GM19463 (cell line): ENCODE data around the gene VPS26C.
A peak's percentile ranks its signal among the peaks of the same experiment; 100 is the strongest.

ENCODE experiments used
- ATAC-seq: cut with Tn5 transposase; IDR thresholded peaks from one replicate; pipeline ENCODE4 v1.9.1; 2021; ENCODE audit warnings: mild to moderate bottlenecking, moderate library complexity; ENCODE audit not compliant: unreplicated experiment

VPS26C gene

GRCh38 chr21:37266515-37267221, 466 bp downstream of the VPS26C start:
- ATAC-seq: peak; percentile 5

- no peak for ATAC-seq
Measured at GRCh38 chr21:37264808-37265207, 2.3 kb downstream of the VPS26C start.

GRCh38 chr21:37263827-37264600, 3.1 kb downstream of the VPS26C start:
- ATAC-seq: no peak

DNA sequence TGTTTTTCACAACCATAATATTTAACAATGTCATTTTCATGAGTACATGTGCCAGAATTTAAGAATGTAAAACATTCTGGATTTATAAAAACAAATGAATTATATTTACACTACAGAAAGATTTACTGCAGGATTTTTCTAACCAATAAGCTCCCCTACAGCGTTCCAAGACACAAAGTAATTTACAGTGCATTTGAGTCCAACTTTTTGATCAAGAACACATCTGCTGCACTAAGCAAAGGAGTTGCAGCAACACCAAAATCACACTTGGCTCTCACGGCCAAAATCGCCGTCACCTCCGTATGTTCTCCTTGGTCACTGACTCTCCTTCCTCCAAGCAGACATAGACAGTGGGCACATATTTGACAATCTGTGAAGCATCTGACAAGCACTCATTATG, 7.7 kb downstream of the VPS26C start:
- no peak for ATAC-seq

GRCh38 chr21:37257967-37258877, 8.9 kb downstream of the VPS26C start:
- peak; percentile 72 for ATAC-seq

DNA sequence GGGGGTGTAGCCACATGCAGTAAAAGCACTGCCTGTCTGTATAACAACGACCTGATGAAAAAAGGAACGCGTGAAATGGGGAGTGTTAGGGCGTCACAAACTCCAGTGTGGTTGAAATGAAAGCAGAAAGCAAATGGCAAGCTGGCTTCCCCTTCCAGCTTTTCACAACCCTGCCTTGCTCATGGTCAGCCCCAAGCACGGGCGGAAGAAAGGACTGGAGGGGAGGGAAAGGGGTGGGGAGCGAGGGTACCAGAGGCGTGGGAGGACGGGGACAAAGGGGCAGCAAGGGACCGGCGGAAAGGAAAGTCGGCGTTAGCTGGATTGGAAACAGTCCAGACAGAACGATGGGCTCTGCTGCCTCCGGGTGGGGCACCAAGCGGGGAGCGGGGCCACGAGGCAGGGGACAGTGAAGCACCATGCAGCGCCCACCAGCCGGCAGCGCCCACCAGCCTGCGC, 9.6 kb downstream of the VPS26C start:
- ATAC-seq: peak; percentile 30

DNA sequence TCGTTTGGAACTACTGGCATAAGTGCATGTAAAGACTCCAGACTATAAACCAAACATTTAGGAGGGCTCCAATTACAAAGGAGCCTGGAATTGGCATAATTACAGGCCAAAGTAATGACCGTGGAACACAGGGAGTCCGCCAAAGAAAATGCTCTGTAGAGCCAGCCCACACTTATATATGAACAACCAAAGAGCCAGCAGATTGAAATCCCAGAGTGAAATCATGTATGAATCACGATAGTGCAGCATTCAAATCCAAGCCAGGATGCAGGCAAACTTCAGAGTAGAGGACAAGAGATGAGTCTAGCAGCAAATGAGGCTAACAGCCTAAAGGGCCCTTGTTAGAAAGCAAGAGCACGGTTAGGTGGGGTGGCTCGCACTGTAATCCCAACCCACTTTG, 13.1 kb downstream of the VPS26C start:
- ATAC-seq: no peak

DNA sequence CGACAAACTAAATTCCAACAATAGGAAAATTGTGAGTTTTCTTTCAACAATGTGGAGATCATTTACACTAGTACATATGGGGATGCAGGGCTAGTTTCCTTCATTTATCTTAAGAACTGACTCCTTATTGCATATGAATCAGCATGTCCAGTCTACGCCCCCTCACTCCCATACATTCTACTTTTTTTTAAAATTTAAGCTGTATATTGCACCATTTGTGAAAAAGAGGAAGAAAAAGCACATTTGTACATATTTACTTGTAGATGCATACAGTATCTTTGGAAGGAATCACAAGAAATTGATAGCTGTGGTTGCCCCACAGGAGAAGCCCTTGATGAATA, 15.9 kb downstream of the VPS26C start:
- ATAC-seq: no peak

DNA sequence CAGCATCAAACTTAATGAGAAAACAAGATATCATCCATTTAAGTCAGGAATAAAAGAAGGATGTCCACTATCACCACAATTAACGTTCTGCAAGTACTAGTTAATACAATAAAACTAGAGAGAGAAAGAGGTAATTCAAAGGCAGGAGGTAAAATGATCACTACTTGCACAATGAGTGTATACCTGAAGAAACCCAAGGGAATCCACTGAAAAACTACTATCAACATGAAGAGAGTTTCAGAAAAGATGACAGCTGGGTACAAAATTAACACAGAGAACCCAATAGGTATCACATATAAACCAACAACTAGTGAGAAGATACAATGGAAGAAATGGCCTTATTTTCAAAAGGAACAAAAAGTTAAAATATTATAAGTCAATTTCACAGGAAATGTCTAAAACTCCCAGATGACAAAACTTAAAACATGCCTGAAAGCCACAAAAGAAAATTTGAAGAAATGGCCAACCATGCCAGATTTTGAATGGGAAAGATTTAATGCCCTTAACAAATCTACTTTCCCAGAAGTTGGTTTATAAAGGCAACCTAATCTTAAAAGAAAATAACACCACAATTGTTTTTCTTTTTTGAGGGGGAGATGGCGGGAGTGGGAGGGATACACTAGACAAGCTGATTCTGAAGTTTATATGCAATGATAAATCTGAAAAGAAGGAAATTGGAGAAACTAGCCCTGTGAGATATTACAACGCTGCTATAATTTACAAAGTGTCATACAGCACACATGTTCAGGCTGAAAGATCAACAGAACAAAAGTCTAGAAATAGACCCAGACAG, 17.8 kb downstream of the VPS26C start:
- ATAC-seq: no peak

DNA sequence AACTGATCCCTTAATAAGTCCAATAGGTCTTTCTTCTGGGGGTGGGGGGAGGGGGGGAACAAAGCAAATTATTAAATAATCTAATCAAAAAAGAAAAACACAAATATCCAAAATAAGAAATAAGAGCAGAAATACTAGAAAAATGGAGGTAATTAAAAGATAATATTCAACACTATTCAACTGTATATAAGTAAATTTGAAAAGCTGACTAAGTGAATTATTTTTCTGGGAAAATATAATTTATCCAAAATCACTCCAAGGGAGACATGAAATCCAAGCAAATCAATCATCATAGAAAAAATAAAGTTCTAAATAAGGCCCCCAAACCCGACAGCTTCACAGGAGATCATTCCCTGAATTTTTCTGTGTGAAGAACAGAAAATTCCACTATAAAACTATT, 18.8 kb downstream of the VPS26C start:
- no peak for ATAC-seq

GRCh38 chr21:37245151-37245550, 22.0 kb downstream of the VPS26C start:
- no peak for ATAC-seq

DNA sequence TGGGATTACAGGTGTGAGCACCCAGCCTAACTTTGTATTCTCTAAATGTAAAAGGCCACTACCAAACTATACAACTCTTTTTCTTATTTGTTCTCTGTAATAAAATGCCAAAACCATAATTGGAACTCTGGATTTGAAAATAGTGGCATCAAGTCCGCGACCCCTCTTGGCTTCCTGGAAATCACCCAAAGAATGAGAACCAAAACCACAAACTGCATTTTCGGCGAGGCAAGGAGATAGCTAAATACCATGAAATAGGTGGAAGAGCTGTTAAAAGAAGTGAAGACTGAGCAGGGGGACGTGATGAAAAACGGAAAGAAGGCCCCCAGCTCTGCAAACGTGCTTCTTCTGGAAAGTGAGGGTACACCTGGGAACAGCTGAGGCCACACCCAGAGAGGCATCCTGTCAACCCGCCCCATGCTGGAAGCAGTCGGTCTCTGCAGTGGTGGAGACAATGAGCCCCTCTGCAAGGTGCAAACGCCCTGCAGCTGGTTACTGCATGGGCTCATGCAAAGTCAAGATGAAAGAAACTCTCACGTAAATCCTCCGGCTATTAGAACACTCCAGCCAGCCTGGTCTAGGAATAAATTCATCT, 22.5 kb downstream of the VPS26C start:
- ATAC-seq: no peak

- no peak for ATAC-seq
Measured at GRCh38 chr21:37243961-37244360, 23.2 kb downstream of the VPS26C start.

DNA sequence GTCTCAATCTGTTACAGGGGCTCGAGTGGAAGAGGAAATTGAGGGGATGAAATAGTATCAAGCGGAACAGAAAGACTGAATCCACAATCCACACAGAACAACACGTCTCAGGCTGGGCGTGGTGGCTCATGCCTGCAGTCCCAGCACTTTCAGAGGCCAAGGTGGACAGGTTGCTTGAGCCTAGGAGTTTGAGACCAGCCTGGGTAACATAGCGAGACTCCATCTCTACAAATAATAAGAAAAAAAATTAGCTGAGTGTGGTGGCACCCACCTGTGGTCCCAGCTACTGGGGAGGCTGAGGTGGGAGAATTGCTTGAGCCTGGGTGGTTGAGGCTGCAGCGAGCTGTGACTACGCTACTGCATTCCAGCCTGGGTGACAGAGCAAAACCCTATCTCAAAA, 25.7 kb downstream of the VPS26C start:
- no peak for ATAC-seq

DNA sequence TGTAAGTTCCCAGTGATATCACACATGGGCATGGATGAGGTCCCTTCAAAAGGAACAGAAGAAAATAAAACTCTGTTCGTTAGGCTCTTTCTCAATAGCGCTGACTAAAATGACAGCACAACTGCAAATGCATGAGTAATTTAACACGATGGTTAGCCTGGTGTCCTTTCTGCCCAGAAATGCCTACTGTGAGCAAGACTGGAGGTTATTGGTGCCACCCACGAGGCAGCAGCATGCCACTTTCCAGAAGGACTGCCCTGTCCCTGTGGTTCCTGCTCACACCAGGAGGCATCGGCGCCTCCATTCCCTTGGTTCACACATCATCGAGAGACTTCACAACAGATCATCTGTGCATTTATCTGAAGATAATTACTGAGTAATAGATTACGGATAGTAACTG, 26.2 kb downstream of the VPS26C start:
- no peak for ATAC-seq

DNA sequence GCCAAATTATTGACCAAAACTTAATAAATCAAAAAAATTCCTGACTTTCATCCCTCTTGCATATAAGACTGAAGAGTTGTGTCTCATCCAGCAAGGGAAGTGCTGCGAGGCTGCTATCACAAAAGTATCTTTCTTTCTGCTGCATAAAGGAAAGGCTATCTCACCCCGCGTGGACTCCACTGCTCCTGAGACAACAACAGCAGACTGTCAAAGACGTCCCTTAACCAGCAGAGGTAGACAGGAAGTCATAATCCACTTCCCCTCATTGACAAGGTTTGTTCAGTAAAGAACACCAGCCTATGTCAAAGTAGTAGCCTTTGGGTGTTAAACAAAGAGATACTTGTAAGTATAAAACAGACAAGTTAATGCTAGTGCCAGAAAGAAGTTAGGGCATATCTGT, 29.4 kb downstream of the VPS26C start:
- ATAC-seq: no peak

DNA sequence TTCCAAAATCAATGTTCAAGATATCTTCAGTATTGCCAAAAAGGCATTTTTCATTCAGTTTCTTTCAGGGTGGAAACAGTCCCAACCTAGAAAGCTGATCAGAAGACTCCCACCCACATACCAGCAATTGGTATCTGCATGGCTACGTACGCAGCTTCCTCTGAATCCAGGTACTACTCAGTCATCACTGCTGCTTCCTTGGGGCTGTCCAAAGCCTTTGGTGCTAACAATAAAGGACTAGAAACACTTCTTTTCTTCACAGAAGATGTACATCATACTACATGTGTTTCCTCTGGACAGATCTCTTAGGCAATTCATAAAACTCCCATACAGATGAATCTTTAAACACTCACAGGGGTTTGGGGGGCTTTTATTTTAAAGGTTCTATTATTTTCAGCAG, 29.8 kb downstream of the VPS26C start:
- ATAC-seq: no peak

DNA sequence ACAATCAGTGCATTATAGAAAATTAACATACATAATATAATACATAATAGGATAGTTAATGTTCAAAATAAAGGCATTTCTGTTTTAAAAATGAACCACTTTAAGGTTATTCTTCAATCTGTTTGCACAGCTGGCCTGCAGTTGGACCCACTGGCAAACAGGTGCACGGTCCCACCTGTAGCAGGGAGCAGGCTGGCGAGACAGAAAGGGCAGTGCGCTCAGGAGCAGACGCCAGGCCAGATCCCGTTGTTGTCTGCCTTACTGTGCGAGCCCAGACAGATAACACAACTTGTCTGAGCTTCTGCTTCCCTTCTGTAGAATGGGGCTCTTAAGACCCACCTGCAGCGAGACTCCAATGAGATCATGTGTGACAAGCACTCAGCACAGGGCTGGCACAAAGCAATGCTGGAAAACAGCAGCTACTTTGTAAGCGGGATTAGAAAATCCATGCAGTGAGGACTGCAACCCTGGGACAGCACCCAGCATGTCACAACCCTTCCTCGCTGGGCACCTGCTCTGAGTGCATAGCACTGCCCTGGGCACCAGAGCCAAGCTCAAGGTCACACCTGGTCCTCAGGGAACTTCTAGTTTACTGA, 33.5 kb downstream of the VPS26C start:
- no peak for ATAC-seq

GRCh38 chr21:37232274-37233018, 34.7 kb downstream of the VPS26C start:
- peak; percentile 74 for ATAC-seq
